ENCODE measurements around the gene CCBE1. TPM values are rescaled to one million over a fixed set of nuclear protein-coding genes. Genes with fewer than 3 reads are reported as not detected.

Gene CCBE1
- total and polyA plus RNA-seq, 10 donors, result 0.06 to 0.93 (median 0.23) TPM

DNA sequence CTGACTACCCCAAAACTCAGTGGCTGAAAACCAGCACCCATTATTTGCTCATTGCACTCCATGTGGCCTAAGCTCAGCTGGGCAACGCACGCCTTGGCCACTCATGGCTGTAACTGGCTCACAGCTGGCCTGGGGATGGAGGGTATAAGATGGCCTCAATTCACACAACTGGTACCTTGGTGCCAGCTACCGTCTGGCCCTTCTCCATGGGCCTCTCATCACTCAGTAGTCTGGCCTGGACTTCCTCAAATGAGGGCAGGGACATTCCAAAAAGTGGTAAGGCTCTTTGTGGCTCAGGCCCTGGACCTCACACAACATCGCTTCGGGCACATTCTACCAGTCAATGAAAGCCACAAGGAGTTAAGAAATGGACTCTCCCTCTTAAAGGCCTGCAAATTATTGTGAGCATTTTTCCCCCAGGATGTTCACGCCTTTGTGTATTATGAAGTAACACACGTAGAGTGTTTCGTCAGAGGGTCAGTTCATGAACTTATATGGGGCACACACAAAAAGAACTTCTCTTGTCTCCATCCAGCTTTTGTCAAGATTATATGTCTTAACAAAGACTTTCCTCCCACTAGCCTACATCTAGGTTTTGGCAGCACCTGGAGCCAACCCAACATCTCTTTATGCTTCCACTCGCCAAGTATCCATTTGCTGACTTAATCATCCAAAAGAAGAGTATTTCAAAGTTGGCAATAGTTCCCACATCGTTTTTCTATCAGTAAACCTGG lies 145.2 kb downstream of the CCBE1 start:
- no peak overlapping the region for H3K27ac ChIP-seq
- 76 to 82% (median 80%) methylated on average over 10 of the region's 10 CpGs for WGBS, 5 donors
- no peak for DNase-seq
- H3K4me3 ChIP-seq, result no peak overlapping the region
- H3K27me3 ChIP-seq (replicated peaks in 1 of 7), result no peaks in the 10 kb centered on the region
- no peaks in the 10 kb centered on the region for H3K36me3 ChIP-seq
- H3K4me1 ChIP-seq, result no peaks in the 10 kb centered on the region
- TF ChIP-seq, protein P1, sequence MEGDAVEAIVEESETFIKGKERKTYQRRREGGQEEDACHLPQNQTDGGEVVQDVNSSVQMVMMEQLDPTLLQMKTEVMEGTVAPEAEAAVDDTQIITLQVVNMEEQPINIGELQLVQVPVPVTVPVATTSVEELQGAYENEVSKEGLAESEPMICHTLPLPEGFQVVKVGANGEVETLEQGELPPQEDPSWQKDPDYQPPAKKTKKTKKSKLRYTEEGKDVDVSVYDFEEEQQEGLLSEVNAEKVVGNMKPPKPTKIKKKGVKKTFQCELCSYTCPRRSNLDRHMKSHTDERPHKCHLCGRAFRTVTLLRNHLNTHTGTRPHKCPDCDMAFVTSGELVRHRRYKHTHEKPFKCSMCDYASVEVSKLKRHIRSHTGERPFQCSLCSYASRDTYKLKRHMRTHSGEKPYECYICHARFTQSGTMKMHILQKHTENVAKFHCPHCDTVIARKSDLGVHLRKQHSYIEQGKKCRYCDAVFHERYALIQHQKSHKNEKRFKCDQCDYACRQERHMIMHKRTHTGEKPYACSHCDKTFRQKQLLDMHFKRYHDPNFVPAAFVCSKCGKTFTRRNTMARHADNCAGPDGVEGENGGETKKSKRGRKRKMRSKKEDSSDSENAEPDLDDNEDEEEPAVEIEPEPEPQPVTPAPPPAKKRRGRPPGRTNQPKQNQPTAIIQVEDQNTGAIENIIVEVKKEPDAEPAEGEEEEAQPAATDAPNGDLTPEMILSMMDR (IDR thresholded peaks at IDR 0.05 in 8 of 11, conservative IDR thresholded peaks at IDR 0.05 in 3 of 11), result no peak
- TF ChIP-seq POLR2A (IDR thresholded peaks at IDR 0.05), result no peak
- TF ChIP-seq POLR2AphosphoS5 (IDR thresholded peaks at IDR 0.05), result no peak
- intact Hi-C loops (cut with DNase I; ENCODE audit: low total_unique reads), result no loop called here
- H3K9me3 ChIP-seq, result no peaks in the 10 kb centered on the region

DNA sequence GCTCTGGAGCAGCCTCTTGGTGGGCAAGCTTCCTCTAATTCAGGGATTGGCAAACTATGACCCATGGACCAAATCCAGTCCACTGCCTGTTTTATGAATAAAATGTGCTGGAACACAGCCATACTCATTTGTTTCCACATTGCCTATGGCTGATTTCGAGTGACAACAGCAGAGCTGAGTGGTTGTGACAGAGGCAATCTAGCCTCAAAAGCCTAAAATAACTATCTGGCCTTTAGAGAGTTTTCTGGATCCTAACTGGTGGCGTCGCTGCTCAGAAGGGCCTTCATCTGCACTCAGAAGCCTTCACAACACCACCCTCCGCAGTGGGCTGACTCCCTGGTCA lies 147.1 kb downstream of the CCBE1 start:
- Histone ChIP-seq H3K4me1 (no peaks in the 10 kb centered on the region), H3K27me3 (replicated peaks in 1 of 7) (no peaks in the 10 kb centered on the region), H3K9me3 (peaks cover 0 to 7% (median 0%) of the 10 kb centered on the region in 8 donors), H3K36me3 (no peaks in the 10 kb centered on the region), H3K4me3 (no peak overlapping the region), H3K27ac (no peak overlapping the region)
- intact Hi-C loops (cut with DNase I; ENCODE audit: low total_unique reads), result no loop called here
- WGBS, 5 donors, result 62 to 78% (median 74%) methylated on average over 4 of the region's 4 CpGs
- no peak for DNase-seq
- TF ChIP-seq POLR2AphosphoS5 (IDR thresholded peaks at IDR 0.05), result no peak
- no peak for TF ChIP-seq POLR2A (IDR thresholded peaks at IDR 0.05)
- TF ChIP-seq, protein P1 (IDR thresholded peaks at IDR 0.05 in 8 of 11, conservative IDR thresholded peaks at IDR 0.05 in 3 of 11), result no peak

DNA sequence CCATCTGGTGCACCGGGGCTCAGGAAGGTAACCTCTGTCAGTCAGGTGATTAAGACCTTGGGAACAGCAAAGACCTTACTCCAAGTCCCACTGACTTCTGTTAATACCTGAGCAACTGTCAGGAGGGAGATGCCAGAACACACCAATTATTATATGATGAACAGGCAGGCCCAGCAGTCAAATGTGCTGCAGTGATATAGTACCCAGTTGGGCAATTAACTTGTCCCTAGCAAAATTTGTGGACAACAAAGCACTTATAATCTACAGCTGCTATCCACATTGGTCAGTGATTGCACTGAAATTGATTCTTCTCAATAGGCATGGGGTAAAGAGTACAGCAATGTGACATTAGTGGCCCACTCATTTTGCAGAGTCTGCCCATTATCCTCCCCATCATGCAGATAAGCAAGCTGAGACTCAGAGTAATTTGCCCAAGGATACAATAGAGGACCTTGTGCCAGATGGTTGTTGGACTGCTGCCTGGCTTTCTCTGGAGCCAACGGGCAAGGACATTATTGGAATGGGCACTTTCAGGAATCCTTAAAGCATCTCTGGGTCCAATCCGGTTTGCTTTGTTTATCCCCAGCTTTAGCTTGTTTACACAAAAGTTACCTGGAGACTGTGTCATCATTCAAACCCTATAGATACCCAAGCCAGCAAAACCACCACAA lies 147.6 kb downstream of the CCBE1 start:
- no peak for DNase-seq
- Histone ChIP-seq H3K9me3 (peaks cover 0 to 7% (median 0%) of the 10 kb centered on the region in 8 donors), H3K27ac (no peak overlapping the region), H3K27me3 (replicated peaks in 1 of 7) (no peaks in the 10 kb centered on the region), H3K4me3 (no peak overlapping the region), H3K4me1 (no peaks in the 10 kb centered on the region), H3K36me3 (no peaks in the 10 kb centered on the region)
- intact Hi-C loops (cut with DNase I; ENCODE audit: low total_unique reads), result no loop called here
- 43 to 80% (median 52%) methylated on average over 2 to 3 of the region's 3 CpGs for WGBS, 5 donors
- TF ChIP-seq POLR2A (IDR thresholded peaks at IDR 0.05), result no peak
- TF ChIP-seq, protein P1 (IDR thresholded peaks at IDR 0.05 in 8 of 11, conservative IDR thresholded peaks at IDR 0.05 in 3 of 11), result no peak
- no peak for TF ChIP-seq POLR2AphosphoS5 (IDR thresholded peaks at IDR 0.05)

DNA sequence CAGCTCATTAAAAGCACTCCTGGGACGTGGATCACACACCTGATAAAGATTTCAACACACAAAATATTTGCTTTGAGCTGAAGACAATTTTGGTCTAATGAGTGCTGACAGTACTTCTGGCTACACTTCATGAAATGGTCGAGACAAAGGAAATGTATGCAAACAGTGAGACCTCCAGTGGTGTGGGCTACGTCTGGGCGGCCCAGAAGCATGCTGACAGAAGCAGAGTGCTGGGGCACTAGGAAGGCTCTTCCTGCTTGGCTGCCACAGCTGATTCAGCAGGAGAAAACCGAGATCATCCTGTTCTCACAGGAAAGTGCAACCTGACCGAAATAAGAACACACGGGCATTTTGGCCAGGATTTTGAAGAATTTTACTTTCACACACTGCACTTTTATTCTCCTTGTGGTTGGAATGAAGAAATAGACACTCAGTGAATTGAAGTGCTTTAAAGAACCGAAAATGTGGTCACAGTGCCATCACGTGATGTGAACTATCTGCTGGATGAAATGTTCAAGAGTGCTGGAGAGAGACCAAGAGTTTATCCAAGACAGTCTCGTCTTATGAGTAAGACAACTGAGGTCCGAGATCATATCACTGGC lies 149.5 kb downstream of the CCBE1 start:
- peaks cover 0 to 7% (median 0%) of the 10 kb centered on the region in 8 donors for H3K9me3 ChIP-seq
- DNase-seq, result no peak
- no peak overlapping the region for H3K27ac ChIP-seq
- WGBS, 5 donors, result 41 to 57% (median 49%) methylated on average over 11 of the region's 11 CpGs
- no peak overlapping the region for H3K4me3 ChIP-seq
- H3K27me3 ChIP-seq (replicated peaks in 1 of 7), result no peaks in the 10 kb centered on the region
- TF ChIP-seq, protein P1 (IDR thresholded peaks at IDR 0.05 in 8 of 11, conservative IDR thresholded peaks at IDR 0.05 in 3 of 11), result no peak
- TF ChIP-seq POLR2A (IDR thresholded peaks at IDR 0.05) (no peak), POLR2AphosphoS5 (IDR thresholded peaks at IDR 0.05) (no peak)
- H3K36me3 ChIP-seq, result no peaks in the 10 kb centered on the region
- intact Hi-C loops (cut with DNase I; ENCODE audit: low total_unique reads), result no loop called here
- no peaks in the 10 kb centered on the region for H3K4me1 ChIP-seq
